ENCODE results near the gene DHRSX.

Gene DHRSX

GRCh38 chrX:2389324-2389723 lies 111.5 kb downstream of the DHRSX start:
- POLR2A ChIA-PET = no interaction called here
- CTCF ChIA-PET = no interaction called here
- TF ChIP-seq CTCF (IDR thresholded peaks at IDR 0.05; ENCODE audit: insufficient read depth, low read length, missing control alignments) = no peak
- DNase-seq (ENCODE audit: low read depth, low spot score) = no peak
- no peak overlapping the region for H3K4me3 ChIP-seq (ENCODE audit: low read depth, low read length)

- CTCF ChIA-PET = no interaction called here
- DNase-seq (ENCODE audit: low read depth, low spot score) = peak; percentile 10
Measured at GRCh38 chrX:2388669-2389068, 112.1 kb downstream of the DHRSX start.

GRCh38 chrX:2387614-2388239 lies 113.0 kb downstream of the DHRSX start:
- POLR2A ChIA-PET = no interaction called here
- CTCF ChIA-PET = no interaction called here
- H3K4me3 ChIP-seq (ENCODE audit: low read depth, low read length) = no peak overlapping the region
- DNase-seq (ENCODE audit: low read depth, low spot score) = no peak
- TF ChIP-seq CTCF (IDR thresholded peaks at IDR 0.05; ENCODE audit: insufficient read depth, low read length, missing control alignments) = no peak

More at GRCh38 chrX:2388669-2389068, 112.1 kb downstream of the DHRSX start:
- H3K4me3 ChIP-seq (ENCODE audit: low read depth, low read length) = no peak overlapping the region
- POLR2A ChIA-PET = no interaction called here
- TF ChIP-seq CTCF (IDR thresholded peaks at IDR 0.05; ENCODE audit: insufficient read depth, low read length, missing control alignments) = no peak

GRCh38 chrX:2385224-2385623 lies 115.6 kb downstream of the DHRSX start:
- no peak for TF ChIP-seq CTCF (IDR thresholded peaks at IDR 0.05; ENCODE audit: insufficient read depth, low read length, missing control alignments)
- ChIA-PET CTCF (no interaction called here), POLR2A (no interaction called here)
- H3K4me3 ChIP-seq (ENCODE audit: low read depth, low read length) = no peak overlapping the region
- peak; percentile 46 for DNase-seq (ENCODE audit: low read depth, low spot score)

GRCh38 chrX:2384486-2384885 lies 116.3 kb downstream of the DHRSX start:
- no peak for TF ChIP-seq CTCF (IDR thresholded peaks at IDR 0.05; ENCODE audit: insufficient read depth, low read length, missing control alignments)
- POLR2A ChIA-PET = no interaction called here
- CTCF ChIA-PET = no interaction called here
- no peak overlapping the region for H3K4me3 ChIP-seq (ENCODE audit: low read depth, low read length)
- no peak for DNase-seq (ENCODE audit: low read depth, low spot score)

GRCh38 chrX:2383735-2384134 lies 117.0 kb downstream of the DHRSX start:
- ChIA-PET CTCF (no interaction called here), POLR2A (no interaction called here)
- no peak overlapping the region for H3K4me3 ChIP-seq (ENCODE audit: low read depth, low read length)
- DNase-seq (ENCODE audit: low read depth, low spot score) = no peak
- no peak for TF ChIP-seq CTCF (IDR thresholded peaks at IDR 0.05; ENCODE audit: insufficient read depth, low read length, missing control alignments)
